Kasumi-1 (cell line): Measurements from ENCODE around the gene CYP1A2.

Experiments
- DNase-seq, 2 experiments: peaks; one replicate each; lab custom pipeline; 2025; lab: John Stamatoyannopoulos, UW

The CYP1A2 gene

DNA sequence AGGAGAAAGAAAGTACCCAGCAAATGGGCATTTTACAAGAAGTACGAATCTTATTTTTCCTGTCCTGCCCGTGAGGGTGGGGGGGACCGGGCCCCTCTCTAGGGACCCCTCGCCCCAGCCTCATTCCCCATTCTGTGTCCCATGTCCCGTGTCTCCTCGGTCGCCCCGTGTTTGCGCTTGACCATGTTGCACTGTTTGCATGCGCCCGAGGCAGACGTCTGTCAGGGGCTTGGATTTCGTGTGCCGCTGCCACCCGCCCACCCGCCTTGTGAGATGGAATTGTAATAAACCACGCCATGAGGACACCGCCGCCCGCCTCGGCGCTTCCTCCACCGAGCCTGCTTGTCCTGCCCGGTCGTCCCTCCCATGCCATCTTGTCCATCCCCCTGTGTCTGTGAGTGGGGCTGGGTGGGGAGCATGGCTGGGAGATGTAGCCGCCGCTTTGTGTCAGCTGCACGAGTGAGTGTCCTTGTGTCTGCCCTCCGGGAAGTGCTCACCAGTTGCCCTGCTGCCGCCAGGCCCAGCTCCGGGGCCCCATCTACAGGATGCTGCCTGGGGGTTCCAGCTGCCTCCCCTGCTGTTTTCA, 54.3 kb downstream of the CYP1A2 start:
- no peak for DNase-seq

DNA sequence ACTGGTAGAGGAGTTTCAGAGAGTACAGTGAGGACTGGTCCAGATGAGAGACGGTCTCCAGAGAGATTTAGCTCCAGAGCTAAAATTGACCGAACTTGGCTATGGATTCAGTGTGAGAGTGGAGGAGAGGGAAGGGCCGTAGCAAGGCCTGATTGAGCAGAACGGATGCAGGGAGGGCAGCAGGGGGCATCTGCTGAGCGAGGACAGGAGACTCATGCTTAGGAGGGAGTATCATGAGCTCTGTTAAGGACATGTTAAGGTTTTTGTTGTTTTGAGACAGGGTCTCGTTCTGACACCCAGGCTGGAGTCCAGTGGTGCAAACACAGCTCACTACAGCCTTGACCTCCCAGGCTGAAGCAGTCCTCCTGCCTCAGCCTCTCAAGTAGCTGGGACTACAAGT, 56.3 kb downstream of the CYP1A2 start:
- no peak for DNase-seq
